Measurements from ENCODE around the gene CLINT1. TPM values are rescaled to one million over a fixed set of nuclear protein-coding genes. Genes with fewer than 3 reads are reported as not detected.

CLINT1 gene
- total RNA-seq, 1 donor from 2014 or later, result 72.9 TPM

- H3K27ac Mint-ChIP-seq (ENCODE audit: unreplicated experiment), result no peak overlapping the region
- no peaks in the 10 kb centered on the region for H3K9me3 Mint-ChIP-seq (ENCODE audit: unreplicated experiment)
- no peak for TF ChIP-seq CTCF (IDR thresholded peaks at IDR 0.05; ENCODE audit: unreplicated experiment)
- H3K4me3 Mint-ChIP-seq (ENCODE audit: unreplicated experiment), result no peak overlapping the region
- H3K4me1 Mint-ChIP-seq (ENCODE audit: unreplicated experiment), result no peaks in the 10 kb centered on the region
- DNase-seq (ENCODE audit: low spot score), result no peak
- peaks cover 2% of the 10 kb centered on the region for H3K27me3 Mint-ChIP-seq (ENCODE audit: unreplicated experiment)
- H3K36me3 Mint-ChIP-seq (ENCODE audit: low read depth, unreplicated experiment), result no peaks in the 10 kb centered on the region
Measured at GRCh38 chr5:157835041-157835440, 23.9 kb downstream of the CLINT1 start.

- Mint-ChIP-seq H3K36me3 (ENCODE audit: low read depth, unreplicated experiment) (no peaks in the 10 kb centered on the region), H3K4me3 (ENCODE audit: unreplicated experiment) (no peak overlapping the region), H3K27me3 (ENCODE audit: unreplicated experiment) (no peaks in the 10 kb centered on the region), H3K27ac (ENCODE audit: unreplicated experiment) (no peak overlapping the region), H3K4me1 (ENCODE audit: unreplicated experiment) (peaks cover 2% of the 10 kb centered on the region), H3K9me3 (ENCODE audit: unreplicated experiment) (no peaks in the 10 kb centered on the region)
- TF ChIP-seq CTCF (IDR thresholded peaks at IDR 0.05; ENCODE audit: unreplicated experiment), result peak; percentile 33
- peak; percentile 26 for DNase-seq (ENCODE audit: low spot score)
Measured at GRCh38 chr5:157828944-157829639, 29.9 kb downstream of the CLINT1 start.

- H3K36me3 Mint-ChIP-seq (ENCODE audit: low read depth, unreplicated experiment), result no peaks in the 10 kb centered on the region
- H3K27ac Mint-ChIP-seq (ENCODE audit: unreplicated experiment), result no peak overlapping the region
- DNase-seq (ENCODE audit: low spot score), result no peak
- H3K4me3 Mint-ChIP-seq (ENCODE audit: unreplicated experiment), result no peak overlapping the region
- H3K4me1 Mint-ChIP-seq (ENCODE audit: unreplicated experiment), result peaks cover 2% of the 10 kb centered on the region
- no peaks in the 10 kb centered on the region for H3K9me3 Mint-ChIP-seq (ENCODE audit: unreplicated experiment)
- no peak for TF ChIP-seq CTCF (IDR thresholded peaks at IDR 0.05; ENCODE audit: unreplicated experiment)
- no peaks in the 10 kb centered on the region for H3K27me3 Mint-ChIP-seq (ENCODE audit: unreplicated experiment)
Measured at GRCh38 chr5:157828105-157828943, 30.6 kb downstream of the CLINT1 start.

GRCh38 chr5:157827423-157827822, 31.5 kb downstream of the CLINT1 start:
- TF ChIP-seq CTCF (IDR thresholded peaks at IDR 0.05; ENCODE audit: unreplicated experiment), result no peak
- no peaks in the 10 kb centered on the region for H3K36me3 Mint-ChIP-seq (ENCODE audit: low read depth, unreplicated experiment)
- no peak for DNase-seq (ENCODE audit: low spot score)
- H3K27ac Mint-ChIP-seq (ENCODE audit: unreplicated experiment), result no peak overlapping the region
- peaks cover 2% of the 10 kb centered on the region for H3K4me1 Mint-ChIP-seq (ENCODE audit: unreplicated experiment)
- H3K4me3 Mint-ChIP-seq (ENCODE audit: unreplicated experiment), result no peak overlapping the region
- no peaks in the 10 kb centered on the region for H3K9me3 Mint-ChIP-seq (ENCODE audit: unreplicated experiment)
- no peaks in the 10 kb centered on the region for H3K27me3 Mint-ChIP-seq (ENCODE audit: unreplicated experiment)

GRCh38 chr5:157823655-157824054, 35.3 kb downstream of the CLINT1 start:
- no peak for TF ChIP-seq CTCF (IDR thresholded peaks at IDR 0.05; ENCODE audit: unreplicated experiment)
- DNase-seq (ENCODE audit: low spot score), result no peak
- Mint-ChIP-seq H3K36me3 (ENCODE audit: low read depth, unreplicated experiment) (no peaks in the 10 kb centered on the region), H3K27ac (ENCODE audit: unreplicated experiment) (no peak overlapping the region), H3K27me3 (ENCODE audit: unreplicated experiment) (peaks cover 2% of the 10 kb centered on the region), H3K9me3 (ENCODE audit: unreplicated experiment) (no peaks in the 10 kb centered on the region), H3K4me3 (ENCODE audit: unreplicated experiment) (no peak overlapping the region), H3K4me1 (ENCODE audit: unreplicated experiment) (peaks cover 2% of the 10 kb centered on the region)
